AG04450 (cell line): ENCODE results near the gene EDARADD. TPM values are rescaled to one million over a fixed set of nuclear protein-coding genes. Genes with fewer than 3 reads are reported as not detected.

ENCODE experiments used
- CTCF ChIA-PET: fragments of 300-600, 350-600 bp; formaldehyde crosslinking; extraction: SDS; loops from one replicate; lab custom pipeline; 2022; ENCODE audit warnings: antibody characterized with exemption, inconsistent platforms; lab: Charles Lee
- POLR2A ChIA-PET: fragments of 350-600 bp; formaldehyde crosslinking; extraction: SDS; loops from one replicate; lab custom pipeline; 2021; ENCODE audit warnings: antibody characterized with exemption, inconsistent platforms; lab: Yijun Ruan, JAX
- DNase-seq: peaks from one replicate; pipeline ENCODE4 v3.0.0-alpha.2; 2011; ENCODE audit warnings: low read depth, low spot score
- H3K27ac ChIP-seq: one replicate; pipeline ENCODE4 v1.5.1; 2012; ENCODE audit warnings: low read depth, low read length, control low read depth
- H3K27me3 ChIP-seq: one replicate; pipeline ENCODE4 v1.6.0; 2012; ENCODE audit warnings: low read length; ENCODE audit not compliant: control insufficient read depth, insufficient read depth
- H3K4me3 ChIP-seq: 2 replicates; pipeline ENCODE4 v1.5.1; 2011; ENCODE audit warnings: mild to moderate bottlenecking, low read depth, low read length, control low read depth
- H3K9me3 ChIP-seq: 2 replicates; pipeline ENCODE4 v1.5.1; 2012; ENCODE audit warnings: low read length; ENCODE audit not compliant: control insufficient read depth, insufficient read depth
- CTCF ChIP-seq: IDR thresholded peaks from 2 replicates; pipeline ENCODE4 v1.5.1; 2011; ENCODE audit warnings: low read depth, low read length, control low read depth, inconsistent platforms
- polyA plus RNA-seq: library from polyadenylated mRNA; depleted of rRNA; stranded (reverse); fragments of >200 nt; gene quantifications from 2 replicates; pipeline ENCODE4 v1.2.3, GENCODE V29; 2011

Gene EDARADD
- polyA plus RNA-seq, 1 experiment, result not detected

GRCh38 chr1:236465231-236465958, 71.3 kb downstream of the EDARADD start:
- POLR2A ChIA-PET, result no interaction called here
- CTCF ChIA-PET, result no interaction called here
- H3K4me3 ChIP-seq, result no peak overlapping the region
- no peaks in the 10 kb centered on the region for H3K9me3 ChIP-seq
- no peak overlapping the region for H3K27ac ChIP-seq
- no peak for DNase-seq
- TF ChIP-seq CTCF, result no peak
- H3K27me3 ChIP-seq, result no peaks in the 10 kb centered on the region

- Histone ChIP-seq H3K27me3 (no peaks in the 10 kb centered on the region), H3K4me3 (no peak overlapping the region), H3K27ac (no peak overlapping the region), H3K9me3 (no peaks in the 10 kb centered on the region)
- no peak for DNase-seq
- ChIA-PET POLR2A (no interaction called here), CTCF (no interaction called here)
- TF ChIP-seq CTCF, result no peak
These were observed 71.8 kb downstream of the EDARADD start for GRCh38 chr1:236465959-236466303.

- DNase-seq, result no peak
- POLR2A ChIA-PET, result no interaction called here
- CTCF ChIA-PET, result interaction anchor here (0.7 kb wide), 1 partner anchor 260 kb away, joined by 3 read pairs; no protein-coding TSS in a partner anchor
- no peak overlapping the region for H3K4me3 ChIP-seq
- TF ChIP-seq CTCF, result no peak
- peaks cover 3% of the 10 kb centered on the region for H3K27me3 ChIP-seq
- H3K9me3 ChIP-seq, result no peaks in the 10 kb centered on the region
- H3K27ac ChIP-seq, result no peak overlapping the region
These were observed 73.2 kb downstream of the EDARADD start for GRCh38 chr1:236467327-236467641.

- ChIA-PET CTCF (no interaction called here), POLR2A (interaction anchor here (0.5 kb wide), 1 partner anchor 332 kb away, joined by 3 read pairs; no protein-coding TSS in a partner anchor)
- no peak for DNase-seq
- Histone ChIP-seq H3K27ac (no peak overlapping the region), H3K27me3 (peaks cover 3% of the 10 kb centered on the region), H3K4me3 (no peak overlapping the region), H3K9me3 (no peaks in the 10 kb centered on the region)
- no peak for TF ChIP-seq CTCF
These were observed 74.5 kb downstream of the EDARADD start for GRCh38 chr1:236468625-236469024.

- CTCF ChIA-PET, result no interaction called here
These were observed 75.4 kb downstream of the EDARADD start for GRCh38 chr1:236469466-236469865.

More at GRCh38 chr1:236469466-236469865, 75.4 kb downstream of the EDARADD start:
- Histone ChIP-seq H3K9me3 (no peaks in the 10 kb centered on the region), H3K27me3 (peaks cover 3% of the 10 kb centered on the region), H3K4me3 (no peak overlapping the region), H3K27ac (no peak overlapping the region)
- TF ChIP-seq CTCF, result no peak
- POLR2A ChIA-PET, result no interaction called here
- no peak for DNase-seq
